ENCODE results near the gene MEF2D.

DNA sequence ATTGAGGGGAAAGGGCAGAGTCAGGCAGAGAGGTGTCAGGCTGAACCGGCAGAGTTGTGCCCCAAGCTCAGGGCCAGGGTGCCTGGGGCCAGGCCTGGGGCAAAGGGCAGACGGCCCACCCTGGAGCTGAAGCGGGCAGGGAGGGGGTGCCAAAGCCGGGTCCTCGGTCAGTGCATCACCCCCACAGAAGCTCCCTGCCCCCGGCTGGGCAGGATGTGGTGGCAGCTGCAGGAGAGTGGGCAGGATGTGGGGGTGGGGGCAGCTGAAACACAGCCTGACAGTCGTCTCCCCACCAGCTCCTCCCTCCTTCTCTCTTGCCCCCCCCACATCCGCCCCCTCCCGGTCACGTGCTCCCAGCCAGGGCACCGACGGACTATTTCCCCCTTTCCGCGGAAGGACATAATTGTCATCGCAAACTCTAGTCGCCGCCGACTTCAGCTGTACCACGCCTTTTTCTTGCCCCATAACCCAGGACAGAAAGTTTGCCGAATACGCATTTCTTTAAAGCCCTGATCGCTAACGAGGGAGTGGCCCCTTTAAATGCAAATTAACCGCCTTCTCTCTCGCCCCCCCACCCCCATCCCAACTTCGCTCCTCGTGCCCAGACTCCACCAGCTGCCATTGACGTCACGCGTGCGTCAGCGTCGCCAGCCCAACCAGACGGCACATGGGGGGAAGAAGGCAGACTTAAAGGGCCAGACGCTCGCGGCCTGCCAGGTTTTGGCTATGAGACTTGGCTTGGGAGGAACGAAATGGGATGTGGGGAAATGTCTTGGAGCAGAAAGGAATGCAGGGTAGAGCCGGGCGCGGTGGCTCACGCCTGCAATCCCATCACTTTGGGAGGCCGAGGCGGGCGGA lies 4.5 kb upstream of the MEF2D start:
- TF ChIP-seq, protein P1, sequence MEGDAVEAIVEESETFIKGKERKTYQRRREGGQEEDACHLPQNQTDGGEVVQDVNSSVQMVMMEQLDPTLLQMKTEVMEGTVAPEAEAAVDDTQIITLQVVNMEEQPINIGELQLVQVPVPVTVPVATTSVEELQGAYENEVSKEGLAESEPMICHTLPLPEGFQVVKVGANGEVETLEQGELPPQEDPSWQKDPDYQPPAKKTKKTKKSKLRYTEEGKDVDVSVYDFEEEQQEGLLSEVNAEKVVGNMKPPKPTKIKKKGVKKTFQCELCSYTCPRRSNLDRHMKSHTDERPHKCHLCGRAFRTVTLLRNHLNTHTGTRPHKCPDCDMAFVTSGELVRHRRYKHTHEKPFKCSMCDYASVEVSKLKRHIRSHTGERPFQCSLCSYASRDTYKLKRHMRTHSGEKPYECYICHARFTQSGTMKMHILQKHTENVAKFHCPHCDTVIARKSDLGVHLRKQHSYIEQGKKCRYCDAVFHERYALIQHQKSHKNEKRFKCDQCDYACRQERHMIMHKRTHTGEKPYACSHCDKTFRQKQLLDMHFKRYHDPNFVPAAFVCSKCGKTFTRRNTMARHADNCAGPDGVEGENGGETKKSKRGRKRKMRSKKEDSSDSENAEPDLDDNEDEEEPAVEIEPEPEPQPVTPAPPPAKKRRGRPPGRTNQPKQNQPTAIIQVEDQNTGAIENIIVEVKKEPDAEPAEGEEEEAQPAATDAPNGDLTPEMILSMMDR (IDR thresholded peaks at IDR 0.05; ENCODE audit: low read depth, low read length, poor library complexity, severe bottlenecking): no peak
- no peak for TF ChIP-seq EZH2phosphoT487 (IDR thresholded peaks at IDR 0.05; ENCODE audit: borderline replicate concordance, low read length)

All from DOHH2 (cell line).